CD8-positive, alpha-beta memory T cell (primary cell): ENCODE measurements around the gene DTWD2. TPM values are rescaled to one million over a fixed set of nuclear protein-coding genes. Genes with fewer than 3 reads are reported as not detected.
"Not testable (repeated sequence)": the region's sequence is repeated elsewhere in the genome, so short reads cannot be mapped to it uniquely, and the experiment has no call there.

Experiments used
- CTCF ChIA-PET: fragments of 350-600 bp; sonication (Branson Sonifier 250); formaldehyde crosslinking; loops from one replicate; lab custom pipeline; 2021; ENCODE audit warnings: antibody characterized with exemption; lab: Charles Lee
- POLR2A ChIA-PET: fragments of 350-600 bp; sonication (Branson Sonifier 250); formaldehyde crosslinking; loops from one replicate; lab custom pipeline; 2021; ENCODE audit warnings: antibody characterized with exemption; lab: Charles Lee
- DNase-seq, 5 donors: peaks; one replicate each; pipeline versions ENCODE4 v3.0.0 to v3.0.0-alpha.2; 2020 to 2022; ENCODE audit warnings: mixed read lengths in 1 of 5
- H3K27ac ChIP-seq: one replicate; pipeline ENCODE4 v1.7.0; 2013; ENCODE audit warnings: low read depth, mild to moderate bottlenecking, low read length, moderate library complexity
- H3K27me3 ChIP-seq: 2 replicates; pipeline ENCODE4 v1.7.0; 2013; ENCODE audit warnings: low read length, mild to moderate bottlenecking; ENCODE audit not compliant: insufficient read depth, poor library complexity, severe bottlenecking
- H3K36me3 ChIP-seq: 2 replicates; pipeline ENCODE4 v1.7.0; 2013; ENCODE audit warnings: mild to moderate bottlenecking, low read length, moderate library complexity; ENCODE audit not compliant: insufficient read depth
- H3K4me1 ChIP-seq: 2 replicates; pipeline ENCODE4 v1.7.0; 2013; ENCODE audit warnings: mild to moderate bottlenecking, low read length, moderate library complexity; ENCODE audit not compliant: insufficient read depth
- H3K4me3 ChIP-seq: 2 replicates; pipeline ENCODE4 v1.7.0; 2013; ENCODE audit warnings: mild to moderate bottlenecking, low read length
- H3K9me3 ChIP-seq: 2 replicates; pipeline ENCODE4 v1.7.0; 2013; ENCODE audit warnings: mild to moderate bottlenecking, low read length
- H3K27ac Mint-ChIP-seq, 8 donors: one replicate each; pipeline ENCODE4 v1.8.0; 2020 to 2021; ENCODE audit warnings: mixed read lengths in 8 of 8, mild to moderate bottlenecking in 6 of 8, inconsistent platforms in 3 of 8, moderate library complexity in 3 of 8
- H3K27me3 Mint-ChIP-seq, 2 donors: one replicate each; pipeline ENCODE4 v1.8.0; 2020 to 2021; ENCODE audit warnings: mixed read lengths in 2 of 2, mild to moderate bottlenecking in 1 of 2, moderate library complexity in 1 of 2
- H3K36me3 Mint-ChIP-seq, 3 donors: one replicate each; pipeline ENCODE4 v1.8.0; 2020 to 2021; ENCODE audit warnings: mixed read lengths in 3 of 3, inconsistent platforms in 1 of 3, mild to moderate bottlenecking in 1 of 3
- H3K4me1 Mint-ChIP-seq, 3 donors: one replicate each; pipeline ENCODE4 v1.8.0; 2020 to 2021; ENCODE audit warnings: mixed read lengths in 3 of 3, inconsistent platforms in 1 of 3, mild to moderate bottlenecking in 1 of 3
- H3K4me3 Mint-ChIP-seq, 7 donors: one replicate each; pipeline ENCODE4 v1.8.0; 2020 to 2021; ENCODE audit warnings: mixed read lengths in 7 of 7, mild to moderate bottlenecking in 6 of 7, moderate library complexity in 4 of 7, inconsistent platforms in 2 of 7
- H3K9me3 Mint-ChIP-seq, 5 donors: one replicate each; pipeline ENCODE4 v1.8.0; 2020 to 2022; ENCODE audit warnings: mixed read lengths in 5 of 5, mild to moderate bottlenecking in 3 of 5, moderate library complexity in 2 of 5, inconsistent platforms in 1 of 5
- polyA plus RNA-seq: library from polyadenylated mRNA; unstranded; fragments of 300-500 nt; fragmentation: Illumina TruSeq; gene quantifications from one replicate; pipeline ENCODE4 v1.2.3, GENCODE V29; 2021
- total RNA-seq, 2 experiments: library from RNA; stranded (reverse); gene quantifications; one replicate each; pipeline ENCODE4 v1.2.3, GENCODE V29; 2021

Gene DTWD2
- total and polyA plus RNA-seq, 3 experiments from 2014 or later: 3.3 to 4.2 (median 3.7) TPM

- H3K27ac ChIP-seq: no peak overlapping the region
- Mint-ChIP-seq H3K4me1 (peaks cover 2 to 3% (median 3%) of the 10 kb centered on the region in 3 donors), H3K4me3 (no peak overlapping the region), H3K27me3 (no peaks in the 10 kb centered on the region), H3K27ac (peak overlapping the region in 2 of 8 donors; percentile 3 to 44), H3K36me3 (peaks cover 2 to 39% (median 4%) of the 10 kb centered on the region in 3 donors), H3K9me3 (peaks cover 0 to 3% (median 0%) of the 10 kb centered on the region in 5 donors)
- no peaks in the 10 kb centered on the region for H3K9me3 ChIP-seq
- ChIA-PET CTCF (interaction anchor here (0.8 to 1.0 kb wide), 2 partner anchors 9 to 25 kb away, joined by 4 to 5 read pairs; partner anchors contain the start of gene DTWD2), POLR2A (no interaction called here)
- H3K36me3 ChIP-seq: no peaks in the 10 kb centered on the region
- no peak overlapping the region for H3K4me3 ChIP-seq
- no peak for DNase-seq
- H3K27me3 ChIP-seq: no peaks in the 10 kb centered on the region
- H3K4me1 ChIP-seq: no peaks in the 10 kb centered on the region
These were observed 25.2 kb downstream of the DTWD2 start for GRCh38 chr5:118963169-118963568.

- H3K27me3 Mint-ChIP-seq: no peaks in the 10 kb centered on the region
- no peaks in the 10 kb centered on the region for H3K4me1 Mint-ChIP-seq
- Histone ChIP-seq H3K9me3 (no peaks in the 10 kb centered on the region), H3K36me3 (no peaks in the 10 kb centered on the region), H3K27me3 (no peaks in the 10 kb centered on the region), H3K4me1 (no peaks in the 10 kb centered on the region), H3K4me3 (no peak overlapping the region), H3K27ac (no peak overlapping the region)
- CTCF ChIA-PET: interaction anchor here (1.0 to 1.1 kb wide), 2 partner anchors 18 to 28 kb away, joined by 3 read pairs; partner anchors contain the start of gene DTWD2
- H3K27ac Mint-ChIP-seq: no peak overlapping the region
- POLR2A ChIA-PET: no interaction called here
- H3K36me3 Mint-ChIP-seq: peaks cover 2 to 37% (median 5%) of the 10 kb centered on the region in 3 donors
- H3K4me3 Mint-ChIP-seq: no peak overlapping the region
- DNase-seq: no peak
- peaks cover 0 to 3% (median 0%) of the 10 kb centered on the region in 5 donors for H3K9me3 Mint-ChIP-seq
These were observed 27.8 kb downstream of the DTWD2 start for GRCh38 chr5:118960557-118960956.

DNA sequence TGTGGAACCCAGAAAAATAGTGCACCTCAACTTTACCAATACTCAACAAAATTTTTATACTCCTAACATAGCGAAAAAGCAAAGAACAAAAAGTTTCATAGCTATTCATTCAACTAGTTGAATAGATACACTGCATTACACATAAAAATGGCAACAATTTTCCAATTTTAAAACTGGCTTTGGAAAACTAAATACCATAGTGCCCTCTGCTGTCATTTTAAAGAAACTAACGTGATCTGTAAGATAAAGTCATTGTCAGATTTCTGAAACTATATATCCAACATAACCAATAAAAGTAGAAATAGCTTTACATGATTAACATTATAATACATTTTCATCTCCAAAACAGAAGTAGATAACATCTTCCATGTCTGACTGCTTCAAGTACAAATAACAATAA, 31.6 kb downstream of the DTWD2 start:
- Histone ChIP-seq H3K27me3 (no peaks in the 10 kb centered on the region), H3K9me3 (no peaks in the 10 kb centered on the region), H3K4me3 (no peak overlapping the region), H3K27ac (no peak overlapping the region), H3K36me3 (no peaks in the 10 kb centered on the region), H3K4me1 (no peaks in the 10 kb centered on the region)
- H3K36me3 Mint-ChIP-seq: peaks cover 1 to 31% (median 10%) of the 10 kb centered on the region in 3 donors
- no peaks in the 10 kb centered on the region for H3K4me1 Mint-ChIP-seq
- no peaks in the 10 kb centered on the region for H3K27me3 Mint-ChIP-seq
- no peak for DNase-seq
- CTCF ChIA-PET: no interaction called here
- peaks cover 0 to 3% (median 0%) of the 10 kb centered on the region in 5 donors for H3K9me3 Mint-ChIP-seq
- H3K27ac Mint-ChIP-seq: no peak overlapping the region
- POLR2A ChIA-PET: no interaction called here
- no peak overlapping the region for H3K4me3 Mint-ChIP-seq

GRCh38 chr5:118953652-118954005, 34.7 kb downstream of the DTWD2 start:
- H3K36me3 Mint-ChIP-seq: peaks cover 7 to 15% (median 9%) of the 10 kb centered on the region in 3 donors
- Histone ChIP-seq H3K27ac (no peak overlapping the region), H3K4me1 (no peaks in the 10 kb centered on the region), H3K36me3 (no peaks in the 10 kb centered on the region), H3K9me3 (no peaks in the 10 kb centered on the region), H3K4me3 (no peak overlapping the region), H3K27me3 (no peaks in the 10 kb centered on the region)
- CTCF ChIA-PET: interaction anchor here (1.7 to 2.1 kb wide), 2 partner anchors 10 to 34 kb away, joined by 4 read pairs; partner anchors contain the start of gene DTWD2
- no peak overlapping the region for H3K4me3 Mint-ChIP-seq
- no peak for DNase-seq
- H3K9me3 Mint-ChIP-seq: no peaks in the 10 kb centered on the region
- no peak overlapping the region for H3K27ac Mint-ChIP-seq
- POLR2A ChIA-PET: no interaction called here
- H3K27me3 Mint-ChIP-seq: no peaks in the 10 kb centered on the region
- H3K4me1 Mint-ChIP-seq: no peaks in the 10 kb centered on the region

- no peak overlapping the region for H3K4me3 Mint-ChIP-seq
- H3K27ac Mint-ChIP-seq: no peak overlapping the region
- DNase-seq: no peak
- Histone ChIP-seq H3K4me3 (no peak overlapping the region), H3K9me3 (no peaks in the 10 kb centered on the region), H3K27me3 (no peaks in the 10 kb centered on the region), H3K4me1 (no peaks in the 10 kb centered on the region), H3K27ac (no peak overlapping the region), H3K36me3 (no peaks in the 10 kb centered on the region)
- peaks cover 6 to 10% (median 9%) of the 10 kb centered on the region in 3 donors for H3K36me3 Mint-ChIP-seq
- no peaks in the 10 kb centered on the region for H3K27me3 Mint-ChIP-seq
- H3K4me1 Mint-ChIP-seq: no peaks in the 10 kb centered on the region
- ChIA-PET CTCF (interaction anchor here (2.1 kb wide), 1 partner anchor 35 kb away, joined by 4 read pairs; the partner anchor contains the start of gene DTWD2), POLR2A (no interaction called here)
- H3K9me3 Mint-ChIP-seq: no peaks in the 10 kb centered on the region
These were observed 35.2 kb downstream of the DTWD2 start for GRCh38 chr5:118952992-118953651.

- H3K9me3 Mint-ChIP-seq, CTCF ChIA-PET, H3K4me3 ChIP-seq, H3K4me3 Mint-ChIP-seq, H3K9me3 ChIP-seq, H3K36me3 Mint-ChIP-seq, H3K27me3 Mint-ChIP-seq, POLR2A ChIA-PET, H3K4me1 ChIP-seq, H3K27me3 ChIP-seq, H3K4me1 Mint-ChIP-seq, H3K27ac ChIP-seq, DNase-seq, H3K36me3 ChIP-seq, H3K27ac Mint-ChIP-seq: not testable (repeated sequence)
These were observed 36.0 kb downstream of the DTWD2 start for GRCh38 chr5:118952306-118952705.

- H3K4me1 ChIP-seq, H3K36me3 Mint-ChIP-seq, H3K27ac Mint-ChIP-seq, H3K27me3 Mint-ChIP-seq, H3K27me3 ChIP-seq, H3K4me3 ChIP-seq, CTCF ChIA-PET, H3K36me3 ChIP-seq, H3K4me1 Mint-ChIP-seq, H3K4me3 Mint-ChIP-seq, POLR2A ChIA-PET, H3K9me3 ChIP-seq, H3K9me3 Mint-ChIP-seq, DNase-seq, H3K27ac ChIP-seq: not testable (repeated sequence)
These were observed 38.0 kb downstream of the DTWD2 start for GRCh38 chr5:118950354-118950753.

GRCh38 chr5:118946138-118946800, 42.1 kb downstream of the DTWD2 start:
- no peaks in the 10 kb centered on the region for H3K36me3 ChIP-seq
- H3K27me3 ChIP-seq: no peaks in the 10 kb centered on the region
- Mint-ChIP-seq H3K4me1 (no peaks in the 10 kb centered on the region), H3K27me3 (no peaks in the 10 kb centered on the region), H3K36me3 (peaks cover 4 to 7% (median 6%) of the 10 kb centered on the region in 3 donors), H3K9me3 (no peaks in the 10 kb centered on the region), H3K27ac (peak overlapping the region in 1 of 8 donors; percentile 38), H3K4me3 (no peak overlapping the region)
- no peak overlapping the region for H3K27ac ChIP-seq
- ChIA-PET POLR2A (no interaction called here), CTCF (interaction anchor here (0.6 kb wide), 1 partner anchor 102 kb away, joined by 3 read pairs; no protein-coding TSS in a partner anchor)
- no peaks in the 10 kb centered on the region for H3K9me3 ChIP-seq
- H3K4me1 ChIP-seq: no peaks in the 10 kb centered on the region
- no peak for DNase-seq
- no peak overlapping the region for H3K4me3 ChIP-seq
